H9 (cell line): ENCODE measurements around the gene FA2H. TPM values are rescaled to one million over a fixed set of nuclear protein-coding genes. Genes with fewer than 3 reads are reported as not detected.

Experiments
- DNase-seq: peaks from one replicate; pipeline ENCODE4 v3.0.0-alpha.2; 2017
- H2AFZ ChIP-seq: one replicate; pipeline ENCODE4 v1.6.1; 2013; ENCODE audit warnings: mild to moderate bottlenecking, low read length, control low read depth, moderate library complexity
- H2AK5ac ChIP-seq: 2 replicates; pipeline ENCODE4 v1.6.1; 2013; ENCODE audit warnings: low read length, control low read depth, mixed read lengths; ENCODE audit not compliant: insufficient read length
- H2BK120ac ChIP-seq: one replicate; pipeline ENCODE4 v1.6.1; 2013; ENCODE audit warnings: low read depth, mild to moderate bottlenecking, low read length, control low read depth, inconsistent platforms; ENCODE audit not compliant: poor library complexity, severe bottlenecking
- H2BK12ac ChIP-seq: 2 replicates; pipeline ENCODE4 v1.6.1; 2013; ENCODE audit warnings: low read length, control low read depth, mixed read lengths, low read depth; ENCODE audit not compliant: insufficient read length
- H2BK15ac ChIP-seq: 2 replicates; pipeline ENCODE4 v1.6.1; 2013; ENCODE audit warnings: low read depth, low read length, control low read depth
- H2BK20ac ChIP-seq: one replicate; pipeline ENCODE4 v1.6.1; 2013; ENCODE audit warnings: low read depth, mild to moderate bottlenecking, low read length, control low read depth, inconsistent platforms; ENCODE audit not compliant: poor library complexity, severe bottlenecking
- H2BK5ac ChIP-seq: 2 replicates; pipeline ENCODE4 v1.6.1; 2013; ENCODE audit warnings: low read length, control low read depth, mixed read lengths; ENCODE audit not compliant: insufficient read length
- H3K14ac ChIP-seq: 2 replicates; pipeline ENCODE4 v1.6.1; 2013; ENCODE audit warnings: low read length, control low read depth; ENCODE audit not compliant: insufficient read depth
- H3K18ac ChIP-seq: 2 replicates; pipeline ENCODE4 v1.6.1; 2013; ENCODE audit warnings: low read depth, mild to moderate bottlenecking, mixed read lengths, low read length, control low read depth; ENCODE audit not compliant: insufficient read length
- H3K23ac ChIP-seq: 2 replicates; pipeline ENCODE4 v1.6.1; 2013; ENCODE audit warnings: low read length, control low read depth, mixed read lengths, low read depth; ENCODE audit not compliant: insufficient read length
- H3K23me2 ChIP-seq: 2 replicates; pipeline ENCODE4 v1.6.1; 2013; ENCODE audit warnings: low read depth, mild to moderate bottlenecking, mixed read lengths, low read length, control low read depth; ENCODE audit not compliant: insufficient read length, poor library complexity, severe bottlenecking
- H3K27ac ChIP-seq: 2 replicates; pipeline ENCODE4 v1.5.1; 2013; ENCODE audit warnings: low read length, control low read depth, mixed read lengths, low read depth; ENCODE audit not compliant: insufficient read length
- H3K27me3 ChIP-seq: 2 replicates; pipeline ENCODE4 v1.6.1; 2013; ENCODE audit warnings: low read length, control low read depth, inconsistent platforms; ENCODE audit not compliant: insufficient read depth
- H3K4ac ChIP-seq: 2 replicates; pipeline ENCODE4 v1.6.1; 2013; ENCODE audit warnings: low read depth, mild to moderate bottlenecking, control low read depth, inconsistent platforms, low read length, moderate library complexity
- H3K4me1 ChIP-seq: 2 replicates; pipeline ENCODE4 v1.6.1; 2013; ENCODE audit warnings: low read length, control low read depth, inconsistent platforms; ENCODE audit not compliant: insufficient read depth
- H3K4me2 ChIP-seq: 2 replicates; pipeline ENCODE4 v1.6.1; 2013; ENCODE audit warnings: low read length, control low read depth, mixed read lengths; ENCODE audit not compliant: insufficient read length, insufficient read depth
- H3K56ac ChIP-seq: 2 replicates; pipeline ENCODE4 v1.6.1; 2013; ENCODE audit warnings: low read depth, mild to moderate bottlenecking, mixed read lengths, low read length, control low read depth; ENCODE audit not compliant: insufficient read length
- H3K79me1 ChIP-seq: 2 replicates; pipeline ENCODE4 v1.6.1; 2013; ENCODE audit warnings: low read depth, mild to moderate bottlenecking, moderate library complexity, low read length, control low read depth, inconsistent platforms; ENCODE audit not compliant: insufficient read depth, poor library complexity, severe bottlenecking
- H3K79me2 ChIP-seq: 2 replicates; pipeline ENCODE4 v1.6.1; 2013; ENCODE audit warnings: low read length, control low read depth, inconsistent platforms; ENCODE audit not compliant: insufficient read depth
- H3K9ac ChIP-seq: 2 replicates; pipeline ENCODE4 v1.6.1; 2013; ENCODE audit warnings: low read length, control low read depth, mixed read lengths; ENCODE audit not compliant: insufficient read length; ENCODE audit errors: extremely low read depth
- H3K9me3 ChIP-seq: one replicate; pipeline ENCODE4 v1.6.1; 2013; ENCODE audit warnings: low read depth, low read length, inconsistent platforms; ENCODE audit not compliant: control insufficient read depth
- H3T11ph ChIP-seq: one replicate; pipeline ENCODE4 v1.6.1; 2013; ENCODE audit warnings: mild to moderate bottlenecking, low read length, control low read depth, inconsistent platforms
- H4K20me1 ChIP-seq: one replicate; pipeline ENCODE4 v1.6.1; 2013; ENCODE audit not compliant: control insufficient read depth, insufficient read length, insufficient read depth
- H4K5ac ChIP-seq: 2 replicates; pipeline ENCODE4 v1.6.1; 2013; ENCODE audit warnings: low read depth, mild to moderate bottlenecking, mixed read lengths, low read length, control low read depth; ENCODE audit not compliant: insufficient read length
- H4K8ac ChIP-seq: replicated peaks from 2 replicates; pipeline ENCODE4 v1.6.1; 2013; ENCODE audit warnings: low read length, control low read depth, mixed read lengths, low read depth; ENCODE audit not compliant: insufficient read length
- H4K91ac ChIP-seq: 2 replicates; pipeline ENCODE4 v1.6.1; 2013; ENCODE audit warnings: low read depth, mild to moderate bottlenecking, moderate library complexity, mixed read lengths, low read length, control low read depth; ENCODE audit not compliant: insufficient read length
- H3K27ac Mint-ChIP-seq, 3 experiments: 2 replicates in 2 of 3; 3 replicates in 1 of 3; pipeline ENCODE4 v1.8.0; 2020 to 2021; ENCODE audit warnings: mixed read lengths in 3 of 3, mild to moderate bottlenecking in 1 of 3, moderate library complexity in 1 of 3
- H3K27me3 Mint-ChIP-seq: 2 replicates; pipeline ENCODE4 v1.8.0; 2021; ENCODE audit warnings: low read depth, mild to moderate bottlenecking, moderate library complexity, mixed read lengths
- H3K36me3 Mint-ChIP-seq, 3 experiments: 2 replicates in 2 of 3; 3 replicates in 1 of 3; pipeline ENCODE4 v1.8.0; 2020 to 2021; ENCODE audit warnings: low read depth in 3 of 3, mixed read lengths in 3 of 3; ENCODE audit not compliant: insufficient read depth in 1 of 3
- H3K4me1 Mint-ChIP-seq, 2 experiments: 2 replicates each; pipeline ENCODE4 v1.8.0; 2020; ENCODE audit warnings: mixed read lengths in 2 of 2
- H3K4me3 Mint-ChIP-seq, 2 experiments: 2 replicates in 1 of 2; 3 replicates in 1 of 2; pipeline ENCODE4 v1.8.0; 2020 to 2021; ENCODE audit warnings: mild to moderate bottlenecking in 2 of 2, mixed read lengths in 2 of 2, moderate library complexity in 1 of 2
- H3K9me3 Mint-ChIP-seq, 2 experiments: 2 replicates in 1 of 2; 3 replicates in 1 of 2; pipeline ENCODE4 v1.8.0; 2020; ENCODE audit warnings: mild to moderate bottlenecking in 2 of 2, mixed read lengths in 2 of 2, moderate library complexity in 1 of 2
- CTCF ChIP-seq: fragments of 200-600 bp; sonication (generic); conservative IDR thresholded peaks from 3 replicates; pipeline ENCODE4 v1.8.0; 2021; ENCODE audit warnings: antibody characterized with exemption, mild to moderate bottlenecking
- WGBS: extraction: QIAGEN DNeasy Blood & Tissue Kit; methylation state at CpG from one replicate; pipeline ENCODE4 v1.1.7; 2013; ENCODE audit warnings: missing lambda C conversion rate, low lambda C conversion rate, mixed read lengths; ENCODE audit not compliant: insufficient read length; ENCODE audit errors: extremely low coverage; 5-methylcytosine and 5-hydroxymethylcytosine counted together
- total RNA-seq: library from RNA; stranded (reverse); gene quantifications from 2 replicates; pipeline ENCODE4 v1.2.1, GENCODE V29; 2021

The FA2H gene
- total RNA-seq, 1 experiment from 2014 or later = 25.1 TPM

GRCh38 chr16:74793571-74793970 is 19.0 kb upstream of the FA2H start:
- no peak overlapping the region for H3K4ac ChIP-seq
- H3K9me3 ChIP-seq = no peaks in the 10 kb centered on the region
- no peak overlapping the region for H3K23ac ChIP-seq
- no peaks in the 10 kb centered on the region for H3K23me2 ChIP-seq
- no peak overlapping the region for H2AFZ ChIP-seq
- H2AK5ac ChIP-seq = no peak overlapping the region
- peaks cover 0 to 68% (median 26%) of the 10 kb centered on the region in 3 experiments; a peak in 5 of 7 replicates for H3K36me3 Mint-ChIP-seq
- H4K8ac ChIP-seq = no peak overlapping the region
- H2BK20ac ChIP-seq = no peak overlapping the region
- H3K56ac ChIP-seq = no peak overlapping the region
- no peaks in the 10 kb centered on the region for H3K4me1 ChIP-seq
- no peak for TF ChIP-seq CTCF
- no CpG with 5 or more reads among the region's 2 CpGs for WGBS
- H3K4me2 ChIP-seq = no peak overlapping the region
- H2BK5ac ChIP-seq = no peak overlapping the region
- peaks cover 0 to 31% of the 10 kb centered on the region in 2 experiments; a peak in 2 of 4 replicates for H3K4me1 Mint-ChIP-seq
- H3K27me3 Mint-ChIP-seq = no peaks in the 10 kb centered on the region; the same call in 1 of the 2 replicates
- H3K14ac ChIP-seq = no peak overlapping the region
- H4K20me1 ChIP-seq = no peaks in the 10 kb centered on the region
- no peaks in the 10 kb centered on the region for H3K79me2 ChIP-seq
- no peak overlapping the region for H3K4me3 Mint-ChIP-seq
- no peak for DNase-seq
- no peak overlapping the region for H3T11ph ChIP-seq
- no peaks in the 10 kb centered on the region for H3K79me1 ChIP-seq
- H4K91ac ChIP-seq = no peak overlapping the region
- H3K9ac ChIP-seq = no peak overlapping the region
- no peak overlapping the region for H3K27ac ChIP-seq
- no peak overlapping the region for H4K5ac ChIP-seq
- H3K18ac ChIP-seq = no peak overlapping the region
- no peak overlapping the region for H2BK120ac ChIP-seq
- no peak overlapping the region for H3K27ac Mint-ChIP-seq
- H2BK12ac ChIP-seq = no peak overlapping the region
- H2BK15ac ChIP-seq = no peak overlapping the region
- H3K27me3 ChIP-seq = no peaks in the 10 kb centered on the region
- H3K9me3 Mint-ChIP-seq = peaks cover 17 to 21% of the 10 kb centered on the region in 2 experiments
